Measurements from ENCODE around the gene TEX36.

GRCh38 chr10:125727436-125727835 is 44.5 kb upstream of the TEX36 start:
- TF ChIP-seq CTCF (conservative IDR thresholded peaks at IDR 0.05) (no peak), EZH2 (IDR thresholded peaks at IDR 0.05; ENCODE audit: low read depth) (no peak)
